Spleen (tissue), 11 donors: ENCODE data around the gene BBX. TPM values are rescaled to one million over a fixed set of nuclear protein-coding genes. Genes with fewer than 3 reads are reported as not detected.
A peak's percentile ranks its signal among the peaks of the same experiment; 100 is the strongest.

Experiments
- DNase-seq: peaks from one replicate; pipeline ENCODE4 v3.0.0-alpha.2; 2020
- H3K27ac ChIP-seq, 8 donors: fragments of 200-600 bp; sonication (generic) in 7 of 8; 1 replicate in 4 of 8; 2 replicates in 4 of 8; pipeline versions ENCODE4 v1.5.0 to v1.8.0; 2016 to 2021; ENCODE audit warnings: inconsistent platforms in 4 of 8, mild to moderate bottlenecking in 4 of 8, moderate library complexity in 1 of 8
- H3K27me3 ChIP-seq, 7 donors: fragments of 200-600 bp; sonication (generic) in 6 of 7; replicated peaks in 1 of 7; 1 replicate in 4 of 7; 2 replicates in 3 of 7; pipeline versions ENCODE4 v1.5.0 to v1.8.0; 2016 to 2021; ENCODE audit warnings: inconsistent platforms in 3 of 7, mild to moderate bottlenecking in 1 of 7
- H3K36me3 ChIP-seq, 6 donors: fragments of 200-600 bp; sonication (generic) in 5 of 6; 1 replicate in 4 of 6; 2 replicates in 2 of 6; pipeline versions ENCODE4 v1.5.0 to v1.8.0; 2016 to 2021; ENCODE audit warnings: inconsistent platforms in 2 of 6
- H3K4me1 ChIP-seq, 6 donors: fragments of 200-600 bp; sonication (generic) in 5 of 6; 1 replicate in 3 of 6; 2 replicates in 3 of 6; pipeline versions ENCODE4 v1.5.0 to v1.8.0; 2016 to 2021; ENCODE audit warnings: inconsistent platforms in 3 of 6
- H3K4me3 ChIP-seq, 8 donors: fragments of 200-600 bp; sonication (generic) in 7 of 8; 1 replicate in 4 of 8; 2 replicates in 4 of 8; pipeline versions ENCODE4 v1.5.0 to v1.8.0; 2016 to 2021; ENCODE audit warnings: inconsistent platforms in 4 of 8, mild to moderate bottlenecking in 4 of 8, moderate library complexity in 2 of 8
- H3K9me3 ChIP-seq, 8 donors: fragments of 200-600 bp; sonication (generic) in 7 of 8; 1 replicate in 4 of 8; 2 replicates in 4 of 8; pipeline versions ENCODE4 v1.5.0 to v1.8.0; 2016 to 2021; ENCODE audit warnings: inconsistent platforms in 4 of 8
- CTCF ChIP-seq, 11 experiments: fragments of 200-600 bp in 7 of 11; fragments of 450-650 bp in 4 of 11; sonication (generic) in 4 of 11; IDR thresholded peaks in 8 of 11; conservative IDR thresholded peaks in 3 of 11; 1 replicate in 7 of 11; 2 replicates in 4 of 11; pipeline versions ENCODE4 v1.4.0 to v1.8.0; 2016 to 2021; ENCODE audit warnings: antibody characterized with exemption in 11 of 11, inconsistent platforms in 4 of 11, mild to moderate bottlenecking in 1 of 11
- POLR2A ChIP-seq, 3 donors: fragments of 450-650 bp; IDR thresholded peaks; one replicate each; pipeline ENCODE4 v1.5.1; 2017; ENCODE audit warnings: antibody characterized with exemption in 3 of 3, mild to moderate bottlenecking in 1 of 3
- POLR2AphosphoS5 ChIP-seq, 3 donors: sonication (generic); formaldehyde crosslinking; IDR thresholded peaks; one replicate each; pipeline ENCODE4 v1.5.1; 2017; ENCODE audit warnings: antibody characterized with exemption in 3 of 3
- WGBS, 5 donors: extraction: QIAGEN DNeasy Blood & Tissue Kit in 3 of 5; methylation state at CpG; one replicate each; pipeline versions ENCODE4 v1.1.5 to v1.1.7; 2013 to 2018; 5-methylcytosine and 5-hydroxymethylcytosine counted together
- intact Hi-C: fragments of 100-400 bp; cut with DNase I; formaldehyde crosslinking; loops from one replicate; pipeline ENCODE4 v1.15.0; 2023; ENCODE audit warnings: low total_unique reads
- polyA plus RNA-seq, 3 donors: library from polyadenylated mRNA; stranded (reverse); fragments of 200-250 nt; gene quantifications; one replicate each; pipeline ENCODE4 v1.2.1, GENCODE V29; 2013
- total RNA-seq, 7 donors: library from RNA; depleted of rRNA in 3 of 7; stranded (reverse); fragments of >200 nt in 3 of 7; fragmentation: NEBNext Ultra II Directional in 4 of 7; extraction: Animal tissue kit (Norgen Biotek cat#: 25700) in 4 of 7; gene quantifications; one replicate each; pipeline versions ENCODE4 v1.1.0 to v1.2.1, GENCODE V29; 2016 to 2021
- donor health status: healthy with polysubstance abuse.
- donor health status: DM: no; HTN: no; CAD: no; lungs with moderate emphysema.
- donor health status: DM: no; HTN: no; CAD: no.
- donor health status: Bipolar disorder and iron deficiency.
- donor health status: healthy.
- donor health status: DM: no; HTN: no; CAD: no.
- donor health status: DM: yes; HTN: yes; CAD: no.

BBX gene
- total and polyA plus RNA-seq, 10 donors = 5.1 to 98.5 (median 74.6) TPM

GRCh38 chr3:107599772-107600145 is 77.0 kb downstream of the BBX start:
- TF ChIP-seq POLR2AphosphoS5 (IDR thresholded peaks at IDR 0.05) = no peak
- TF ChIP-seq POLR2A (IDR thresholded peaks at IDR 0.05) = no peak
- TF ChIP-seq CTCF (IDR thresholded peaks at IDR 0.05 in 8 of 11, conservative IDR thresholded peaks at IDR 0.05 in 3 of 11) = no peak
- Histone ChIP-seq H3K27me3 (no peaks in the 10 kb centered on the region), H3K27ac (peak overlapping the region; percentile 72 to 90 (median 84)), H3K9me3 (no peaks in the 10 kb centered on the region), H3K4me1 (peaks cover 5 to 81% (median 49%) of the 10 kb centered on the region in 6 donors), H3K36me3 (no peaks in the 10 kb centered on the region), H3K4me3 (peak overlapping the region; percentile 15 to 57 (median 25))
- WGBS, 5 donors = 9 to 17% (median 12%) methylated on average over 3 of the region's 3 CpGs
- intact Hi-C loops = no loop called here
- no peak for DNase-seq

- DNase-seq = no peak
- no peak for TF ChIP-seq CTCF (IDR thresholded peaks at IDR 0.05 in 8 of 11, conservative IDR thresholded peaks at IDR 0.05 in 3 of 11)
- no peak for TF ChIP-seq POLR2A (IDR thresholded peaks at IDR 0.05)
- no peak for TF ChIP-seq POLR2AphosphoS5 (IDR thresholded peaks at IDR 0.05)
- Histone ChIP-seq H3K36me3 (no peaks in the 10 kb centered on the region), H3K4me3 (no peak overlapping the region), H3K27ac (peak overlapping the region in 6 of 8 donors; percentile 39 to 90 (median 84)), H3K4me1 (peaks cover 5 to 81% (median 51%) of the 10 kb centered on the region in 6 donors), H3K9me3 (no peaks in the 10 kb centered on the region), H3K27me3 (no peaks in the 10 kb centered on the region)
- intact Hi-C loops = no loop called here
- WGBS, 5 donors = 88 to 97% (median 89%) methylated on average over 1 of the region's 1 CpG
These were observed 78.0 kb downstream of the BBX start for GRCh38 chr3:107600780-107601179.

- no peak for DNase-seq
- H3K4me3 ChIP-seq = no peak overlapping the region
- peaks cover 0 to 14% (median 9%) of the 10 kb centered on the region in 8 donors for H3K9me3 ChIP-seq
- no peaks in the 10 kb centered on the region for H3K27me3 ChIP-seq
- H3K27ac ChIP-seq = peak overlapping the region in 6 of 8 donors; percentile 10 to 36 (median 24)
- 85 to 92% (median 91%) methylated on average over 7 of the region's 7 CpGs for WGBS, 5 donors
- intact Hi-C loops = no loop called here
- peaks cover 0 to 53% (median 26%) of the 10 kb centered on the region in 6 donors for H3K4me1 ChIP-seq
- TF ChIP-seq POLR2AphosphoS5 (IDR thresholded peaks at IDR 0.05) (no peak), POLR2A (IDR thresholded peaks at IDR 0.05) (no peak), CTCF (IDR thresholded peaks at IDR 0.05 in 8 of 11, conservative IDR thresholded peaks at IDR 0.05 in 3 of 11) (no peak)
- peaks cover 0 to 8% (median 0%) of the 10 kb centered on the region in 6 donors for H3K36me3 ChIP-seq
These were observed 81.5 kb downstream of the BBX start for GRCh38 chr3:107604057-107604822.

GRCh38 chr3:107611775-107612469 is 89.2 kb downstream of the BBX start:
- DNase-seq = no peak
- Histone ChIP-seq H3K27ac (no peak overlapping the region), H3K4me1 (peaks cover 0 to 9% (median under 1%) of the 10 kb centered on the region in 6 donors), H3K9me3 (peaks cover 0 to 47% (median 40%) of the 10 kb centered on the region in 8 donors), H3K27me3 (no peaks in the 10 kb centered on the region), H3K36me3 (peaks cover 0 to 18% (median 0%) of the 10 kb centered on the region in 6 donors), H3K4me3 (no peak overlapping the region)
- 60 to 91% (median 86%) methylated on average over 1 of the region's 1 CpG for WGBS, 5 donors
- TF ChIP-seq POLR2AphosphoS5 (IDR thresholded peaks at IDR 0.05) = no peak
- intact Hi-C loops = no loop called here
